Posterior vena cava (tissue), 2 donors: ENCODE results near the gene DENND6B. TPM values are rescaled to one million over a fixed set of nuclear protein-coding genes. Genes with fewer than 3 reads are reported as not detected.

Source experiments
- DNase-seq: peaks from one replicate; pipeline ENCODE4 v3.0.0-alpha.2; 2020; ENCODE audit warnings: low spot score
- intact Hi-C, 2 donors: fragments of 100-400 bp; cut with DNase I; formaldehyde crosslinking; loops; one replicate each; pipeline versions ENCODE4 v1.14.1 to v1.14.2; 2022 to 2023
- total RNA-seq, 2 donors: library from RNA; stranded (reverse); fragmentation: NEBNext Ultra II Directional; extraction: Animal tissue kit (Norgen Biotek cat#: 25700); gene quantifications; one replicate each; pipeline ENCODE4 v1.2.1, GENCODE V29; 2021
- donor health status: DM: yes; HTN: yes; CAD: no.
- donor health status: DM: yes; HTN: yes; CAD: no.

DENND6B gene
- total RNA-seq, 2 donors from 2014 or later, result 2.1 to 2.5 TPM

GRCh38 chr22:50306753-50307749, 19.8 kb downstream of the DENND6B start, which contains the start of gene PLXNB2:
TSS of gene PLXNB2 (minus strand) at chr22:50307646. CDS start at chr22:50290584, 17,062 bp downstream.
- DNase-seq, result peak; percentile 93
- intact Hi-C loops, result no loop called here

DNA sequence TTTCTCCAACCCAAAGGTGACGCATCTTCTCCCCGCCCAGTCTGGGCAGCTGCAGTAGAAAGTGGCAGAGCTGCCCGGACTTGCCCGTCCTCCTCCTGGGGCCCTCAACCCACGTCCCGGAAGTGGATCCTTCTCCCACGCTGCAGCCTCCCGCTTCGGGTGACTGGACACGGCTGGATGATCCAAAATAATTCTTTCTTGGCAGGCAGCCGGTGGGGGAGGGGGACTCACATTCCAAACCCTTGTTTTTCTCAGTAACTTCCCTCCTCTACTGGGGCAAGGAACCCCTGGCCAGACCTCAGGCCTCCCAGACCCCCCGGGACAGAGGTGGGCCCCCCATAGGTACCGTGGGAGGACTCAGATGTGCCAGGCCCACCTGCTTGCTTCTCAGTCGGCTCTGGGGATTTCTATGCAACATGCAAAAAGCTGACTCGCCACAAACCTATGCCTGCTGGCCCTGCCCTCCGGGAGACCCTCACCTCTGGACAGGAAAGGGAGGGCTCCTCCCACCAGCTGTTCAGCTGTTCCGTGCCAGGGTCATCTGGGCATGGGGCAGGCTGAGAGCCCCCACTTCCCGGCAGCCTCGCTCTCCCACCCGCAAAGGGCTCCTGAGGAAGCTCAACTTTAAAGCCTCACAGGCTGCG, 20.8 kb downstream of the DENND6B start:
- intact Hi-C loops, result no loop called here
- peak; percentile 94 for DNase-seq

DNA sequence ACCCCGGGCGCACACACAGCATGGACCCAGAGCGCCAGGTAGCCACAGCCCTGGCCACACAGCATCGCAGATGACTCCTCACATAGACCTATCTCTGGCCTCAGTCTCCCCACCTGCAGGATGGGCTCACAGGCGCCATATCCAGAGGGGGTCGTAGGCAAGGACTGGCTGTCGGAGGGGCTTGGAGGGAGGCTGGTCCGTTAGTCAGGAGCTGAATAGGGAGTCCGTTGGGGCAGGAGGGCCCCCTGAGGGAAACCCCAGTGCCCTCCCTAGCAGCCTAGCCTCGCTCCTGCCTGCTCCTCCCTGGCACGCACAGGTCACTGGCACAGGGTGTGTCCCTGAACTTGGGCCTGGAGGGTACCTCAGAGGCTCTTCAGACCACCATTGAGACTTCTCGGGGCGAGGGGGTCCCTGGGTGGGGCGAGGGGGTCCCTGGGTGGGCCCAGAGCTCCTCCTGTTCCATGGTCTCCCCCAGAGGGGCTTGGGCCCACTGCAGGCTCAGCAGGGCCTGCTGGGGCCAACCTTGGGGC, 21.4 kb downstream of the DENND6B start:
- DNase-seq, result no peak
- intact Hi-C loops, result no loop called here

- intact Hi-C loops, result no loop called here
- no peak for DNase-seq
Measured at GRCh38 chr22:50304528-50305392, 22.1 kb downstream of the DENND6B start.

DNA sequence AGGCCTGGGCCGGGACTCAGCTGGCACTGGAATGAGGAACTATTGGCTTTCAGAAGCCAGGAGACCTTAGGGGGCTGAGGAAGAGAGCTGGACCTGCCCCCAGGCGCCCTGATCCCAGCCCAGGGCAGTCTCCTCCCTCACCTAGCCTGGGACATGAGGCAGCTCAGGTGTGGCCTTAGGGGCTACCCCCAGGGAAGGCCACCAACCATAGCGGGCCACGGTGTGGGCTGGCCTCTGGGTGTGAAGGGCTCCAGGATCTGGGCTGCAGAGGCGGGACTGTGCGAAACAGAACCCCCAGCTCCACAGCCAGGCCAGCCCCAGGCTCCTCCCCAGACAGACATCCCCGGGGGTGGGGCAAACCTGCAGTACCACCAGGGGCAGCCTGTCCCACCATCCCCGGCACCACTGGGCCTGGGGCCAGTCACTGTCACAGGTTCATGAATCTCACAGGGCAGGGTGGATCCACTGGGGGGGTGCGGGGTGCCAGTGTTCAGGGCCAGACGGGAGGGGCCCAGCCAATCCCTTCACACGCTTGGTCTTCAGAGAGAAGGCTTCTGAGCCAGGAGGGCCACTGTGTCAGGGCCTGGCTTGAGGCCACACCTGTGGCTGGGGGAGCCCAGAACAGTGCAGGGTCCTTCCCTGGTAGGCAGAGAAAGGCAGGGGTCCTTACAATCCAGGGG, 22.8 kb downstream of the DENND6B start:
- intact Hi-C loops, result no loop called here
- no peak for DNase-seq

GRCh38 chr22:50303515-50303847, 23.3 kb downstream of the DENND6B start:
- no peak for DNase-seq
- intact Hi-C loops, result no loop called here

DNA sequence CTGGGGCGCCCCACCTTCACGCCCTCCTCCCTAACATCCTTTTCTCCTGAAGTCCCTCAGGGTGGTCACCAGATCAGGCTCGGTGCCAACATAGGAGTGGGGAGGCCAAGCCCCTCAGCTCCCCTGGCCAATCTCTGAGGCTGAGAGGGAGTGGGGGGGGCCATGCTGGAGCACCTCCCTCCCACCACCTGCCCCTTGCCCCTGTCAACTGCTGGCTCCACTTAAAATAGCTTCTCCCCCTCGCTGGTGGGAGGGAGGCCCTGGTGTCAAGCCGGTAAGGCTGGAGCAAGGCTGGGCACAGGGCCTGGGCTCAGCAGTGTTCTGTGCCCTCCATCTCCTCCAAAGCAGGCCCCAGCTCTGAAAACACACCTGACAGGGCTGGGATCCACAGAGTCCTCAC, 24.2 kb downstream of the DENND6B start:
- no peak for DNase-seq
- intact Hi-C loops, result no loop called here

DNA sequence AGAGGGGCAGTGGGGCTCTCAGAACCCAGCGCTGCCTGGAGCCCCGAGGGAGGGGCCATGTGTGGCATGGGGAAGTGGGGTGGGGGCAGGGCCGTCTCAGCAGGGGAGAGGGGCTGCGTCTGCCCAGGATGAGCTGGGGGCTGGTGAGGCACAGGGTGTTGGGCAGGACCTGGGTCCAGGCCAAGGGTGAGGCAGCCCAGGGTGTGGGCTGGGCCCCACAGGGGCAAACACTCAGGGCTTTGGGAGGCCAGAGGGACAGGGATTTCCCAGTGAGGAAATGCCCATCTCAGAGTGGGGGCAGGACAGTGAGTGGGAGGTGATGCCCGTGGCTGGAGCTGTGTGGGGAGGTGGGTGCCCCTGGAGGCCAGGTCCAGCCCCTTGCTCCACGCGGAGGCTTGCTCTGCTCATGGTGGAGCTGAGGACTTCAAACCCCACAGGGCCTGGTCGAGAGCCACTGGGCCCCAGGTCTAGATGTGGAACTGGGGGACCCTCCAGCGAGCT, 24.7 kb downstream of the DENND6B start:
- no peak for DNase-seq
- intact Hi-C loops, result no loop called here

GRCh38 chr22:50301581-50301991, 25.2 kb downstream of the DENND6B start:
- intact Hi-C loops, result no loop called here
- no peak for DNase-seq

DNA sequence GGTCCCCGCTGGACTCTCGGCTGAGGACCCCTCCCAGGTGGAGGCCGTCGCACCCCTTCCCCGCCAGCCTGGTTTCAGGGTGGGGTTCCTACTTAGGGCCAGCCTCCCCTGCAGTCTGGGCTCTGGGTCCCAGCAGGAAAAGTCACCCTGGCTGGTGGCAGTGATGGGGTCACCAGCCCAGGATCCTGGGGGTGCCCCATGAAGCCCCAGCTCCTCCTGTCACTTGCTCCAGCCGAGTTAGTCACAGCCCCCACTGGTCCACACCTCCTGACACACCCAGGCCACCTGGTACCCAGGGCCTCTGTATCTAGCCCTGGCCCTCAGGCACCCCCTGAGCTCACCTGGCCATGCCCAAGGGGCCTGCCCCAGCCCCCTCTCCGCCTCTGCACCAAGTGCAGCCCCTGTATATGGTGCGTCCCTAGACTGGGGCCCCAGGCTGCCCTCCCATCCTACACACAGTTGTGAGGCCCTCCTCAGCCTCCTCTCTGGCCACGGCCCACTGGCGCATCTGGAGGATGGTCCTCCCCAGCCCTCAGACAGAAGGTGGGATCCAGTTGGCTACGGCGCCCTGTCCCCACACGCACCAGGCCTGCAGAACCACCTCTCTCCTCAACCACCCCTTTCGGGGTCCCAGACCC, 26.1 kb downstream of the DENND6B start:
- intact Hi-C loops, result no loop called here
- no peak for DNase-seq

DNA sequence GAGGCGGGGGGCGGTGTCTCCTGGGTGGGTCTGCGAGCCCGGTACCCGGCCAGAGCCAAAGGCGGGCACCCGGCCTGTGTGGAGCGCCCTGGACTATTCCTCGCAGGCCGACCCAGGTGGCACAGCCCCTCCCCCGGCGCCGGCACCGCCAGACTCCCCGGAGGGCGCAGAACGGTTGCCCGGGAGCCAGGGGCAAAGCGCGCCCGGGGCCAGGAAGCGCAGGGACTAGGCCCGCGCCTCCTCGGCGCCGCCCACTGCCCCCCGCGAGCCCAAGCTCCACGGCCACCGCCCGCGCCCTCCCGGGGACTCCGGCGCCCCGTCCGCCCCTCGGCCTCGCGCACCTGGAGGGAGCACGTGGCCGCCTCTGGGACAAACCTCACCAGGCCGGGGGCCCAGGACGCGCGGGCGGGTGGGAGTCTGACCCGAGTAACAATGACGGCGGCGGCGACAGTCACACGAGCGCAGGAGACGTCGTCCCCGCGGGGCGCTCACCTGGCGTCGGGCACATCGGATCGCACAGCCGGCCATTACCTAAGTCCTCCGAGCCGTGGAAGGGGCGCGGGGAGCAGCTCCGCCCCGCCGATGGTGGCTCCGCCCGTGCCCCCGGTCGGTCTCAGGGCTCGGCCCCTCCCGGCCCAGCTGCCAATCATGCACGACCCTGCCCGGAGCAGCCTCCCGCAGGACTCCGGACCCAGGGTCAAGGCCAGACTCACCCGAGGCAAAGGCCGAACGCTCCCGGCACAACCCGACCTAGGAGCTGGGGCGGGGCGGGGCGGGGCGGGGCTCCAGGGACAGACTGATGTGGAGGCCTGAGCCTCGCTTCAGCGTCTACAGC, 26.8 kb downstream of the DENND6B start:
- intact Hi-C loops, result no loop called here
- no peak for DNase-seq

- no peak for DNase-seq
- intact Hi-C loops, result no loop called here
Measured at GRCh38 chr22:50298937-50299784, 27.7 kb downstream of the DENND6B start.

DNA sequence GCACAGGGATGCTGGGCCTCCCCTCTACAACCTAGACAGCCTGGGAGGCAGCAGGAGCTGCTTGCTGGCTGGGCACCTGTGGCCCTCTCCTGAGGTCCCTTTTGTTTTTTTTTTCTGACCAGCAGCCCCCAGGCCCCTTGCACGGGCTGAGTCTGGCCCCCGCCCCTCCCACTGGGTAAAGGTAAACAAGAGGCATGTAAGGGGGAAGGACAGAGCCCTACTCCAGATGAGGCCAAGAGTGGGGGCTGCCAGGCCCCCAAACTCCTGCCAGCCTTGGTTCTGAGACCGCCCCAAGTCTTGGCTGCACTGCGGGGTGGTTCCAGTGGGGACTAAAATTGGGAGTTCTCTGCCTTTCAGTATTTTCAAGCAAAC, 28.6 kb downstream of the DENND6B start:
- intact Hi-C loops, result no loop called here
- DNase-seq, result no peak

- intact Hi-C loops, result loop anchor here in 1 of 2 donors (1.0 kb wide), 1 partner anchor 40 kb away; no protein-coding TSS in a partner anchor
- no peak for DNase-seq
Measured at GRCh38 chr22:50297510-50298265, 29.1 kb downstream of the DENND6B start.

DNA sequence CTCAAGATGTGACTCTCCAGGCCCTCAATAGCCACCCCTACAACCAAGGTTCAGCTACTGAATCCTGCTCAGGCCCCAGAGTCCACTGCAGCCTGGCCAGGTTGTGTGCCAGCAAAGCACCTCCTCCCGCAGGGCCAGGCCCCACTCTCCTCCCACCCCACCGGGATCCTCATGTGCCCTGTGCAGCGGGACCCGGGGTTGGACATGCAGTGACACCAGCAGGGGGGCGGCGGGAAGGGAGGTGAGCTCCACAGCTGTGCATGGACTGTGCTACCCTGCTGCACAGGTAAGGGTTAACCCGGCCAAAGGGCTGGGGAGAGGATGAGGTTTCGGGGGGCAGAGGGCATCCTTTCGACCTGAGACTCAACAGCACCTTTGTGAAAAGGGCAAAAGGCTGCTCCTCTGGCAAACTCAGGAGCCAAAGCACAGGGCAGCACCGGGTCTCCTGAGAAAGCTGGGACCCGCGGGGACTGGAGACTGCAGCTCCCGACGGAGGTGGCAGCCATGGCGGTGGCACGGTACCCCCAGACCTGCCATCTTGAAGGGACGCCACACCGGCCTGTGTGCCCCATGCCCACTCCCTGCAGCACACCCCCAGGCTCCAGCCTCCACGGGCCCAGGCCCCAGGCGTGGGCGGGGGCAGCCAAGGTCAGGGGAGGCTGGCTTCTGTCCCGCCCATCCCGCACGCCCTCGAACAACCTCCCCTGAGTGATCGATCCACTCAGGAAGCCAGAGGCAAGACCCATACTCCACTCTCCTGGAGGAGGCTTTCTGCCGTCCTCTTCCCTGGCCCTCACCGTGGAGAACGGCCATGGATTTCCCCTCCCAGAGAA, 29.9 kb downstream of the DENND6B start:
- no peak for DNase-seq
- intact Hi-C loops, result loop anchor here in 1 of 2 donors (1.0 kb wide), 1 partner anchor 40 kb away; no protein-coding TSS in a partner anchor
